RWPE2 (cell line): ENCODE data around the gene PTCH2.

ENCODE experiments used
- ATAC-seq: fragments of 200-7000 bp; cut with Tn5 transposase; 3 replicates; pipeline ENCODE4 v1.9.1; 2021; ENCODE audit warnings: low read depth
- DNase-seq: peaks from one replicate; pipeline ENCODE4 v3.0.0-alpha.2; 2020; ENCODE audit warnings: low spot score
- H3K27ac ChIP-seq: fragments of 450-650 bp; 2 replicates; pipeline ENCODE4 v1.5.1; 2017; ENCODE audit warnings: mild to moderate bottlenecking; ENCODE audit not compliant: poor library complexity, severe bottlenecking
- H3K27me3 ChIP-seq: fragments of 250-450 bp; sonication (Bioruptor Pico); 2 replicates; pipeline ENCODE4 v1.5.1; 2021; ENCODE audit warnings: mild to moderate bottlenecking, moderate library complexity; ENCODE audit not compliant: insufficient read depth, poor library complexity, severe bottlenecking
- H3K36me3 ChIP-seq: fragments of 250-450 bp; sonication (Bioruptor Pico); 2 replicates; pipeline ENCODE4 v1.5.1; 2020; ENCODE audit warnings: low read depth, mild to moderate bottlenecking, moderate library complexity
- H3K4me1 ChIP-seq: fragments of 250-450 bp; sonication (Bioruptor Pico); 2 replicates; pipeline ENCODE4 v1.5.1; 2021; ENCODE audit warnings: mild to moderate bottlenecking, moderate library complexity; ENCODE audit not compliant: insufficient read depth, poor library complexity, severe bottlenecking
- H3K4me3 ChIP-seq: fragments of 250-450 bp; sonication (Bioruptor Pico); 2 replicates; pipeline ENCODE4 v1.5.1; 2021; ENCODE audit warnings: mild to moderate bottlenecking, moderate library complexity; ENCODE audit not compliant: severe bottlenecking
- H3K9me3 ChIP-seq: fragments of 250-450 bp; sonication (Bioruptor Pico); 2 replicates; pipeline ENCODE4 v1.5.1; 2021; ENCODE audit warnings: mild to moderate bottlenecking, moderate library complexity; ENCODE audit not compliant: severe bottlenecking
- CTCF ChIP-seq: fragments of 450-650 bp; IDR thresholded peaks from one replicate; pipeline ENCODE4 v1.5.1; 2017; ENCODE audit warnings: mild to moderate bottlenecking, moderate library complexity; ENCODE audit not compliant: poor library complexity, severe bottlenecking

The PTCH2 gene, protein sequence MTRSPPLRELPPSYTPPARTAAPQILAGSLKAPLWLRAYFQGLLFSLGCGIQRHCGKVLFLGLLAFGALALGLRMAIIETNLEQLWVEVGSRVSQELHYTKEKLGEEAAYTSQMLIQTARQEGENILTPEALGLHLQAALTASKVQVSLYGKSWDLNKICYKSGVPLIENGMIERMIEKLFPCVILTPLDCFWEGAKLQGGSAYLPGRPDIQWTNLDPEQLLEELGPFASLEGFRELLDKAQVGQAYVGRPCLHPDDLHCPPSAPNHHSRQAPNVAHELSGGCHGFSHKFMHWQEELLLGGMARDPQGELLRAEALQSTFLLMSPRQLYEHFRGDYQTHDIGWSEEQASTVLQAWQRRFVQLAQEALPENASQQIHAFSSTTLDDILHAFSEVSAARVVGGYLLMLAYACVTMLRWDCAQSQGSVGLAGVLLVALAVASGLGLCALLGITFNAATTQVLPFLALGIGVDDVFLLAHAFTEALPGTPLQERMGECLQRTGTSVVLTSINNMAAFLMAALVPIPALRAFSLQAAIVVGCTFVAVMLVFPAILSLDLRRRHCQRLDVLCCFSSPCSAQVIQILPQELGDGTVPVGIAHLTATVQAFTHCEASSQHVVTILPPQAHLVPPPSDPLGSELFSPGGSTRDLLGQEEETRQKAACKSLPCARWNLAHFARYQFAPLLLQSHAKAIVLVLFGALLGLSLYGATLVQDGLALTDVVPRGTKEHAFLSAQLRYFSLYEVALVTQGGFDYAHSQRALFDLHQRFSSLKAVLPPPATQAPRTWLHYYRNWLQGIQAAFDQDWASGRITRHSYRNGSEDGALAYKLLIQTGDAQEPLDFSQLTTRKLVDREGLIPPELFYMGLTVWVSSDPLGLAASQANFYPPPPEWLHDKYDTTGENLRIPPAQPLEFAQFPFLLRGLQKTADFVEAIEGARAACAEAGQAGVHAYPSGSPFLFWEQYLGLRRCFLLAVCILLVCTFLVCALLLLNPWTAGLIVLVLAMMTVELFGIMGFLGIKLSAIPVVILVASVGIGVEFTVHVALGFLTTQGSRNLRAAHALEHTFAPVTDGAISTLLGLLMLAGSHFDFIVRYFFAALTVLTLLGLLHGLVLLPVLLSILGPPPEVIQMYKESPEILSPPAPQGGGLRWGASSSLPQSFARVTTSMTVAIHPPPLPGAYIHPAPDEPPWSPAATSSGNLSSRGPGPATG

GRCh38 chr1:44842862-44843655, at the start of gene PTCH2:
Gene PTCH2, minus strand, starts transcription at chr1:44843253. Its CDS starts 321 bp downstream, at chr1:44842932.
- Histone ChIP-seq H3K27ac (no peak within 1 kb of the TSS), H3K4me3 (peak within 1 kb of the TSS; percentile 35), H3K36me3 (no peaks in the 10 kb centered on the region), H3K9me3 (no peaks in the 10 kb centered on the region), H3K4me1 (no peaks in the 10 kb centered on the region), H3K27me3 (no peaks in the 10 kb centered on the region)
- DNase-seq (no peak), ATAC-seq (peak; percentile 82)
- TF ChIP-seq CTCF, result no peak

DNA sequence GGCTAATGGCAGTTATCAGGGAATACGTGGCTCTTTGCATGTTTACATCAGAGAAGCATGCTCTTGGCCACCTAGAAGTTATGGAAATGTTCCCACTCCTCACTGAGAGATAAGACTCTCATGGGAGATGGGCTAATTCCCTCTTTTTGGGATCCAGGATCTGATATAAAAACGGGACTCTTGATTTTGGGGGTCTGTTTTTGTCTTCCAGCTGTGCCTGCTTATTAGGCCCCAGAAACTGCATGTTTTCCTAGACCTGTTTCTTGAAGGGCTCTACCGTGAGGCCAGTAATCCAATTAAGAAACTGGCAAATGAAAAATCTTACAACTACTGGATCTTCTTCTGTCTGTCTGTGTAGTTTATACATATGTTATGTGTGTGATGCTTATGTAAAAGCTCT, 47.0 kb upstream of the PTCH2 start:
- no peak for TF ChIP-seq CTCF
- ATAC-seq, result no peak

DNA sequence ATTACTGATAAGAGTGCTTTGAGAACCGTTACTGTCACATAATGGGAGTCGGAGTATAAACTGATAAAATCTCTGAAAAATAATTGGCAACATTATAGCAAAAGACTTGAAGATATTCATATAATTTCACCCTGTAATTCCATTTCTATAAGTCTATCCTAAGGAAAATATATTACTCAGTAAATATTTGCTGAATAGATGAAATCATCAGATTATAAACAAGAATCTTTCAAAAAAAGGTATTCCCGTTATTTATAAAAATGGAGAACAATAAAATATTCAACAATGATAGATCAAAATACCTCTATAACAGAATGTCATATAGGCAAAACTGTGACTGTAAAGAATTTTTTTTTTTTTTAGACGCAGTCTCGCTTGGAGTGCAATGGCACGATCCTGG, 42.4 kb upstream of the PTCH2 start:
- H3K9me3 ChIP-seq, result no peaks in the 10 kb centered on the region
- H3K4me1 ChIP-seq, result no peaks in the 10 kb centered on the region
- TF ChIP-seq CTCF, result no peak
- no peak overlapping the region for H3K4me3 ChIP-seq
- ATAC-seq (no peak), DNase-seq (no peak)
- H3K27me3 ChIP-seq, result no peaks in the 10 kb centered on the region
- no peak overlapping the region for H3K27ac ChIP-seq
- H3K36me3 ChIP-seq, result no peaks in the 10 kb centered on the region; the same call in none of the 2 replicates

More for the DNA sequence above, 47.0 kb upstream of the PTCH2 start:
- H3K36me3 ChIP-seq, result no peaks in the 10 kb centered on the region; the same call in none of the 2 replicates
- H3K4me1 ChIP-seq, result peaks cover 9% of the 10 kb centered on the region
- no peaks in the 10 kb centered on the region for H3K27me3 ChIP-seq
- no peak for DNase-seq
- no peaks in the 10 kb centered on the region for H3K9me3 ChIP-seq
- H3K27ac ChIP-seq, result no peak overlapping the region
- no peak overlapping the region for H3K4me3 ChIP-seq

DNA sequence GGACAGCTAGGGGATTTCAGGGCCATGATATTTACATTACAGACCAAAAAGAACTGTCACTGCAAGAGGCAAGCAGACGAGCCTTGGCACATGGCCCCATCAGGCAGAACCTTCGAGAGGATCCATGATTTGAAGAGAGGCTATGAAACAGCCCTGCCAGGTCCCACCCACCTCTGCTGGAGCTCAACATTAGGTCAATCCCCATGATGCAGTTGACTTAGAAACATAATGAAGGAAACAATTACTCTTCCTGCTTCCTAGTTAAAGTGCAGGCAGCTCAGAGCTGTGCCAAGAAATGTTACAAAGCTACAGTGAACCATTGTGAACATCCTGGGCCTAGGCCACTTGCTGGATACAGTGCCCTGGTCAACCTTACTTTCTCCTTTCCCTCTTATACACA, 41.7 kb upstream of the PTCH2 start:
- no peaks in the 10 kb centered on the region for H3K27me3 ChIP-seq
- no peak for TF ChIP-seq CTCF
- no peaks in the 10 kb centered on the region for H3K4me1 ChIP-seq
- DNase-seq (no peak), ATAC-seq (no peak)
- no peak overlapping the region for H3K27ac ChIP-seq
- H3K36me3 ChIP-seq, result no peaks in the 10 kb centered on the region; the same call in none of the 2 replicates
- H3K4me3 ChIP-seq, result no peak overlapping the region
- H3K9me3 ChIP-seq, result no peaks in the 10 kb centered on the region
